ENCODE results near the gene MYO5C. TPM values are rescaled to one million over a fixed set of nuclear protein-coding genes. Genes with fewer than 3 reads are reported as not detected.

Gene MYO5C, protein sequence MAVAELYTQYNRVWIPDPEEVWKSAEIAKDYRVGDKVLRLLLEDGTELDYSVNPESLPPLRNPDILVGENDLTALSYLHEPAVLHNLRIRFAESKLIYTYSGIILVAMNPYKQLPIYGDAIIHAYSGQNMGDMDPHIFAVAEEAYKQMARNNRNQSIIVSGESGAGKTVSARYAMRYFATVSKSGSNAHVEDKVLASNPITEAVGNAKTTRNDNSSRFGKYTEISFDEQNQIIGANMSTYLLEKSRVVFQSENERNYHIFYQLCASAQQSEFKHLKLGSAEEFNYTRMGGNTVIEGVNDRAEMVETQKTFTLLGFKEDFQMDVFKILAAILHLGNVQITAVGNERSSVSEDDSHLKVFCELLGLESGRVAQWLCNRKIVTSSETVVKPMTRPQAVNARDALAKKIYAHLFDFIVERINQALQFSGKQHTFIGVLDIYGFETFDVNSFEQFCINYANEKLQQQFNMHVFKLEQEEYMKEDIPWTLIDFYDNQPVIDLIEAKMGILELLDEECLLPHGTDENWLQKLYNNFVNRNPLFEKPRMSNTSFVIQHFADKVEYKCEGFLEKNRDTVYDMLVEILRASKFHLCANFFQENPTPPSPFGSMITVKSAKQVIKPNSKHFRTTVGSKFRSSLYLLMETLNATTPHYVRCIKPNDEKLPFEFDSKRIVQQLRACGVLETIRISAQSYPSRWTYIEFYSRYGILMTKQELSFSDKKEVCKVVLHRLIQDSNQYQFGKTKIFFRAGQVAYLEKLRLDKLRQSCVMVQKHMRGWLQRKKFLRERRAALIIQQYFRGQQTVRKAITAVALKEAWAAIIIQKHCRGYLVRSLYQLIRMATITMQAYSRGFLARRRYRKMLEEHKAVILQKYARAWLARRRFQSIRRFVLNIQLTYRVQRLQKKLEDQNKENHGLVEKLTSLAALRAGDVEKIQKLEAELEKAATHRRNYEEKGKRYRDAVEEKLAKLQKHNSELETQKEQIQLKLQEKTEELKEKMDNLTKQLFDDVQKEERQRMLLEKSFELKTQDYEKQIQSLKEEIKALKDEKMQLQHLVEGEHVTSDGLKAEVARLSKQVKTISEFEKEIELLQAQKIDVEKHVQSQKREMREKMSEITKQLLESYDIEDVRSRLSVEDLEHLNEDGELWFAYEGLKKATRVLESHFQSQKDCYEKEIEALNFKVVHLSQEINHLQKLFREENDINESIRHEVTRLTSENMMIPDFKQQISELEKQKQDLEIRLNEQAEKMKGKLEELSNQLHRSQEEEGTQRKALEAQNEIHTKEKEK (N-terminal part only)
- 2.6 and 4.4 TPM in 2 replicates for polyA plus RNA-seq

DNA sequence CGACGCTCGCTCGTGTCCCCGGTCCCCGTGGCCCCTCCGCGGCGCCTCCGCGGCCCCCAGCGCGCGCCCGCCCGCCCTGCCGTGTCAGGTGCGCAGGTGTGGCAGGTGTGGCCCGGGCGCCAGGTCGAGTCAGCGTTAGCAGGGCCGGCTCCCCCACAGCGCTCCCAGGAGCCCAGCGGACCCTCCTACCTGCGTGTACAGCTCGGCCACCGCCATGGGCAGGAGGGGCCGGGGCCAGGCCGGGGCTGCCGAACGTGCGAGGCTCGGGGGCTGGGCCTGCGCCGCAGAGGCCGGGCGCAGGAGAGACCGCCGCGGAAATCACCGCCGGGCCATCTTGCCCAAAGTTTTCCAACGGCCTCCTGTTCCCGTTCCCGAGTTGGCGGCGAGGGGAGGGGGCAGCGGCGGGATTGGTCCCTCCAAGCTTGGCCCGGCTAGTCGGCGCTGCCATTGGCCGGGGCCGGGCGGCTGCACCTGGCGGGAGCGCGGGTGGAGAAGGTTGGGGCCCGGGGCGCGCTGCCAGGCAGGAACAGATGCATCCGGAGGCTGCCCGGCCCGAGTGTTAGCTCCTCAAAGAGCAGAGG is at the start of gene MYO5C:
TSS of gene MYO5C (minus strand) at position 384 of the 581 bp plus-strand sequence. CDS start at position 216, 168 bp downstream.

DNA sequence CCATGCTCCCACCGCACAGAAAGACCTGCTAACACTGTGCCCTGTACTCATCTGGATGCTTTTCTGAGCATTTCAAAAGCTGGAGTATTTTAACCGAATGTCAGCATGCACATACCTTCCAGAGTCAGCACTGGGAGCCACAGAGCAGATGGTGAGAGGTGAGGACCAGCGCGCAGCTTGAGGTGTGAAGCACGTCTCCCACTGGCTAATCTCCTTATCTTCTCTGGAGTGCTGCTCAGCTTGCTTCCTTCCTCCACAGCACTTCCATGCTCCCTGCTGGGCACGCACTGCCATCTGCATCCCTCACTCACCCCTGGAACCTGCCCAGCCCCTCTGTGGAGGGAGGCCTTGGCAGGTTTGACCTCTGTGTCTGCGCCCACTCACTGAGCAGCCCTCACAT is 104.4 kb downstream of the MYO5C start, which contains the start of gene GNB5:
TSS of gene GNB5 (minus strand) at position 186 of the 400 bp plus-strand sequence. CDS start 6,716 bp downstream, outside the sequence.

Other genes with a start within 250 kb of the MYO5C start
- gene BCL2L10, start 183.0 kb downstream of the MYO5C start, polyA plus RNA-seq: 0.91 and 1.8 TPM in 2 replicates
- gene GNB5, start 104.4 kb downstream of the MYO5C start, polyA plus RNA-seq: 58.3 and 60.7 TPM in 2 replicates
- gene MYO5A, start 233.1 kb upstream of the MYO5C start, polyA plus RNA-seq: 70.3 and 80.4 TPM in 2 replicates

All from Purkinje cell (primary cell).